GM10847 (cell line): Measurements from ENCODE around the gene TMEM163.

Source experiments
- POLR2A ChIP-seq: IDR thresholded peaks from 2 replicates; pipeline ENCODE4 v1.6.1; 2011; ENCODE audit not compliant: insufficient read length; ENCODE audit errors: extremely low read depth

TMEM163 gene

DNA sequence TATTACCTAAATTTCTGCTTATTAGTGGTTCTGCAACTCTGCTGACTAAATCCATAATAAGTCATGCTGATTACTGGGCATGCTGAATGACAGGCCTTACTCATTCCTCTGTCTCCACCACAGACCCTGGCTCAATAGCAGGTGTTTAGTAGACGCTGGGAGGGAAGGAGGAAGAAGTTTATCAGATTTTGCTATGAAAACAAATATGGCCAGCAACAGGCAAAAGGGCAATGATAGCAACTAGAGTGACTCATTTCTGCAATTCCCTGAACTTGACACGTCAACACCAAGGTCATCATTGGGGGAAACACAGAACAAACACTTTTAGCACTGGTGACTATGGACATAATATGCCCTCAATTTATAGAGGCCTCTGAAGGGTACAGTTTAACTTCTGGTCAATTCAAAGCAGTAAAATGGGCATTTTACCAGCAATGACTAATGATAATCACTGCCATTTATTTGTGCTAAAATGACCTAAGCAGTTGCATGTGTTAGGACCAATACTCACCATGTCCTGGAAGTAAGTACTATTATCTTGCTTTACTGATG, 35.2 kb downstream of the TMEM163 start:
- TF ChIP-seq POLR2A = no peak

DNA sequence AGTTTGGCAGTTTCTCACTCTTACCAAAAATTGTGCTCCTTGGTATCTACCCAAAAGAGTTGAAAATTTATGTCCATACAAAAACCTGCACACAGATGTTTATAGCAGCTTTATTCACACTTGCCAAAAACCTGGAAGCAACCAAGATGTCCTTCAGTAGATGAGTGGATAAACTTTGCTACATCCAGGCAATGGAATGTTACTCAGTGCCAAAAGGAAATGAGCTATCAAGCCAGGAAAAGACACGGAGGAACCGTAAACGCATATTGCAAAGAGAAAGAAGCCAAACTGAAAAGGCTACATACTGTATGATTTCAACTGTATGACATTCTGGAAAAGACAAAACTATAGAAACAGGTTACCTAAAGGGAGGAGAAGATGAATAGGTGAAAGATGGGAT, 36.1 kb downstream of the TMEM163 start:
- no peak for TF ChIP-seq POLR2A

DNA sequence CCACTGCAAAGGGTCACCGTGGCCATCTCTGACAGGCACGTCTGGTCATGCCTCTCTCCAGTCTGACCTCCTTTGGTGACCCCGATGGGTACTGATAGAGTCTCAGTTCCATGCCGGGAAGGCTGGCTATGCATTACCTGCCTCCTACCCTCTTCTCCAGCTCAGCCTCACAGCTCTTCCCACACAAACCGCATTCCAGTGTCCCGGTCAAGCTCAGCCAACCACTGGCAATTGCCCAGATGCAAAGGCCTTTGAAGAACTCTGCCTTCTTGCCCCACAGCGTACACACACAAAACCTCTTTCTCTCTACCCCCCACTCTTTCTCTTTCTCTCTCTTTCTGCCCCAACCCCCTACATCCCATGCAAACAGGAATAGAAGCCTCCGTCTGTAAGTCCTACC, 37.6 kb downstream of the TMEM163 start:
- TF ChIP-seq POLR2A = no peak

DNA sequence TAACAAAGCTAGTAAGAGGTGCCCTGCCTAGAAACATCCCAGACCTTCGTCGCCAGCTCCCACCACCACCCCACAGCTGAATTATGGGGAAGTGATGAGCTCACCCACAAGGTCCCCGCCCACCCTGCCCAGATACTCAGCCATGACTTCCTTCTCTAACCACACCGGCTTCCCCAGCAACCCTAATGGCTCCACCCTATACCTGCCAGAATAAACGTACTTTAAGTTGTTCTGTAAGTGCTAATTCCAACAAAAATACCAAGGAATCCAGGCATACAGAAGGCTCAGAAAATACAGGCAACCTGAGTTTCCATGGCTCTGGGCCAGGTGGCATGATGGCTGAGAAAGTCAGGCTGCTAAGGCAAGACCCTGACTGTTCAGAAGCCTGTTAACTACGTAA, 39.1 kb downstream of the TMEM163 start:
- no peak for TF ChIP-seq POLR2A

DNA sequence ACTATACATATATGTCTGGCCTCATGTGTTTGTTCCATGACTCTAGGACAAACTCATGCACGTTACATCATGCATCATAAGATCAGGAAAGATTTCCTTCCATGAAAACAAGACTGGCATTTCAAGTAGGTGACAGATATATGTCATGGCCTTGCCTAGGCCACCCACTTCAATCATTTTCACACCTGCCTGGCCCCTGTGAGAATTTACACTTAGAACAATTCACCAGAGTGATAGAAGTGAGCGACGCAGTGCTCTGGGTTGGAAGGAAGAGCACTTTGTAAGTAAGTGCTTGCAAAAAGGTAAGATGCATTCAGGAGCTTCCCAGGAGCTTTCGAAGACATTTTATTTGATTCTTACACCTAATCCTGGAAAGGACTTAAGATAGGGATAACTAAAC, 39.5 kb downstream of the TMEM163 start:
- no peak for TF ChIP-seq POLR2A

DNA sequence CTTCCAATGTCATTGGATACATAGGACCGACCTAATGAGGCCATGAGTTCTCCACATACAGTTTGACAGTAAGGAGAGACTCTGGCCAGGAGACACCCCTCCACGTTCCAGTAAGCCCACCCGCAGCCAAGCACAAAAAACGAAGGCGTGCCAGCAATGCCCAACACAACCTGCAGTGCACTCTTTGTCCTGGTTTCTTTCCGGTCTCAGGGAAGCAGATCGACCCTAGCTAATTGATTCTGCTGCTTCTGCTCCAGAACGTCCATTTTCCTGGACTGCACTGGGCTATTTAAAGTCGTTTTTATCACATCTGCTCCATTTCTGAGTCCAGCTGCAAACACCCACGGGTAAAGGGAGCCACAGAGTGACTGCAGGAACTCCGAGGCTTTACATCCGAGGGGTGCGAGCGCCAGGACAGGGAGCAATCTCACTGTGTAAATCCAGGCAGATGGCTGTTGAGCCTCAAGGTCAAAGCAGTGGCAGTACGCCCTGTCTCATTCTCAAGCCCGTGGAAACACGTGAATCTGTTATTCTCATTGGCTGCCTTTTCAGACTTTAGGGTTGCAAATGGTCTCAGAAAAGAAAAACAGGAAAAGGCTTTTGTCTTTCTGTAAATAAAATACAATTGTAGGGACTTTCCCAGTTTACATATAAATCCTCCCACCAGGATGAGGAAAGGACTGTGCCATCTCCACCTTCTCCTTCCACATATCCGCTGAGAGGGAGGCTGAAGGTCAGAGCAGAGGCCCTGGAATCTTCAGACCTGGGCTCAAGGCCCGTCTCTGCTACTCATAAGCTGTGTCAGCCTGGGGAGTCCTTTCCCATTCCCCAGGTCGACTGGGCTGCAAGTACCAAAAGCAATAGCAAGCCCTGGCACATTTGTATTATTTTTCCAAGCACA, 40.7 kb downstream of the TMEM163 start:
- TF ChIP-seq POLR2A = no peak

DNA sequence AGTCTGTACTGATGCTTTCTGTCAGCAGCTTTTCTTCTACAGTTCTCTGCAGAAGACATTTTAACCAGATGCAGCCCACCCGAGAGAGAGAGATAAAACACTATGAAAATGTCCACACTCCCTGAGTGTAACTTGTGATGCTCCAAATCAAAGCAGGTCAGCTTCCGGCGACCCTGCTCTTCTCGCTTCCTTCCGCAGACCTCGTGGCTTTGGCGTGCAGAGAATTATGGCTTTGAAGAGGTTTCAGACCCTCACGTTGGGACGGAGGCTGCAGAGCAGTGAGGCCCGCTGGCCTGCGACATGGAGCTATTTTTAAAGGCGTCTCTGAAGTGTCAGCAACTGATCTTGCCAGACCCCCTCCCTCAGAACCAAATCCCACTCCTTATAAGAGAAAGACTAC, 41.8 kb downstream of the TMEM163 start:
- TF ChIP-seq POLR2A = no peak

DNA sequence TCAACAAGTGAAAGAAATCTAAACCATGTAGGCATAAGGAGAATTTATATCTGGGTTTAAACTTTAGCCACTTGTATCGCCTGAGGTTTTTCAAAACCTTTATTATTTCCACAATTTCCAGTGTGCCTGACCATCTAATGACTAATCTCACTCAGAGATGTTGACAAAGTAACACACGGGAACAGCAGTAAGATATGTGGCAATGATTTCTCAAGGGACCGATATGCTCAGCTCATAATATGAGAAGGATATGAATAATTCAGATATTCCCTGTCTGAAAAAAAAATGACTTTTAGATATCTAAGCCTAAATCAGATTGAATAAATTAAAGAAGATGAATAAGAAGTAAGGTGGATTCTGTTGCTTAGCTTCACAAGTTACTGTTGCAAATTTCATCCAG, 43.5 kb downstream of the TMEM163 start:
- TF ChIP-seq POLR2A = no peak

DNA sequence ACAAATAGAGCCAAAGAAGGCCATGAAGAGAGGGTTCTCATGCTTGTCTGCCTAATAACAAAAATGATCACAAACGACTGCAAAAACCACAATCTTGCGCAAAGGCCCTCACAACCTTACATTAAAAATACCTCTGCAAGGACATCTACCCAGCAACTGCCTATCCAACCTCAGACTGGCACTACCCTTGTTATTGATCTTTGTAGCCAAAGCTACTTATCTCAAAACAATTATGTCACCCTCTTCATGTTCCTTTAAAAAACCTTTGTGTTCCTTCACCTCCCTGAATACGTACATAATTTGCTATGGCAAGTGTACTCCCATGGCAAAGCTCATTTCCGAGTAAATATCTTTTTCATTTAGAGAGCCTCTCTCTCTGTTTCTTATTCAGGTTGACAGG, 44.1 kb downstream of the TMEM163 start:
- TF ChIP-seq POLR2A = no peak

DNA sequence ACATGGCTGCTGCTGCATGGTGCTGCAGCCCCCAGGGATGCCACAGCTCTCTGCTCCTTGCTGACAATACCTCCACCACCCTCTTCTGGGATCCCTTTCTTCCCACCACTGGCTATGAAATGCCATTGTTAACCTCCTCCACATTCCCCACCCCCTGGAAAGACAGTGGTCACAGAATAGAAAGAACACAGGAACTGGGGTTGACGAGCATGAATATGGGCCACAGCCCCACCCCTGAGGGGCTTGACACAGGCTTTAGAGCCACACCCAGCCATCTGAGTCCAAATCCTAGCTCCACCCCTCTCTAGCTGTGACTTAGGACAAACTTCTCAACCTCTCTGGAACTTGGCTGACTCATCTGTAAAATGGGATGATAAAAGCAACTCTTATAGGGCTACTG, 47.3 kb downstream of the TMEM163 start:
- TF ChIP-seq POLR2A = no peak

DNA sequence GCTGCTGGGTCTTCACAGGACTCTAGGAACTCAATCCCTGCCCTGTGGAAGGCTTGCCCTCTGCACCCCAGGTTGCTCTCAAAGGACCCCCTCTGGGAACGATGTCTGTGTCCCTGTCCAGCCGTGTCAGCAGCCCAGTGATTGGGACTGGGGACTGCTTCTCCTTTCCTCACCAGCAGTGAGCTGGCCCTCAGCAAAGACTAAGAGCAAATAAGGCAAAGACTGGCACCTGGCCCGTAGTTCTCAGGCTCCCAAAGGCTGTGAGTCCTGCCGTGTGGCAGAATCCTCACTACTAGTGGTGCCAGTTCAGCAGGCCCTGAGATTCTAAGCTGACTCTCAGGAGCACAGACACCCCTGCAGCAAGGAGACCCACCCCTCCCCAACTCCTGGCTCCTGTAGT, 47.8 kb downstream of the TMEM163 start:
- TF ChIP-seq POLR2A = no peak

DNA sequence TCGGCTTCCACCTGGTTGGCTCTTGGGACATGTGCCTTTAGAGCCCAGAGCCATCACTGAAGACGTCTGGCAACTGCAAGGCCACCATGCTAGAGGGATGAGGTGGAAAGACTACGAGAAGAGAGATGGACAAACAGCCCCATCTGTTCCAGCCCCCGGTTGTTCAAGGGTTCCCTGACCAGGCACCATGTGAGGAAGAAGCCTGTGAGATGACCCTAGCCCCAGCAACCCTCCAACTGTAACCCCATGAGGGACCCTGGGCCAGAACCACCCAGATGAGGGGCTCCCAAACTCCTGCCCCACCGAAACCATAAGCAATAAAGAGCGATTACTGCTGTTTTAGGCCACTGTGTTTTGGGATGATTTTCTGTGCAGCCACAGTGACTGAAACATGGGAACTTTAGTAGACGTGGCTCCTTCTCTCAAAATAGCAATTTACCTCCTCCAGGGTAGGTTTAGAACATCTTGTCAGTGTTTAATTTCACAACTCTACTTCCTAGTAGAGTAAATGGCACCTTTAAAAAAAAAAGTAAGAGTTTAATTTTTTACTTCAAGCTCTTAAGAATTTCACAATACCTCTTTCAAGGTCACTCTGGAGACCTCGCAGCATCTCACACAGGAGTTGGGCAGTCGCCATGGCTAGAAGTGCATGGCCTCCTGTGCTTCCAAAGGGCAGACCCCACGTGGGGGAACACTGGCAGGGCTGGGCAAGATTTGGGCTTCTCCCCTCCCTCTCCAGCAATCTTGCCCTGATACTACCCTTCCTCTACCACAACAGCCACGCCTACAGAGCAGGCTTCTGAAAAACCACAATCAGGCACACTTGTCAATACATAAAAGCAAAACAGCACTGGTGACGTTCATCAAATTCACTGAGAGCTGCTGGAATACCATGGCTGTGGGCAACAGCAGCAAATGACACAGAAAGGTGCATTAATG, 48.8 kb downstream of the TMEM163 start:
- no peak for TF ChIP-seq POLR2A

DNA sequence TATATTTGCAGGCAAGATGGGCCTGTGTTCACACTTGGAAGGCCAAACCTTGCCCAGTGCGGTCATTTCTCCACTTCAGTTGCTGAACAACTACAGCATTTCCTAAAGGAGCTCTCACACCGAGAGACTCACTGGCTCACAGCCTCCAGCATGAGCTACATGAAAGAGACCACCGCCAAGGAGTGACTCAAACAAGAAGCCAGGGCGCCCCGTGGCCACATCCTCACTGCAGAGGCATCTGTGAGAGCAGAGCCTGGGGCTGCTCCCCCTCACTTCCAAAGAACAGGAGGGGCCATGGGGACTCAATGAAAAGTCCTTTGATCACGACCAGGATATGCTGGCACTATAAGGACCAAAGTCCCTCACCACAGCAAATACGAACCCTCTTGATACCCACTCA, 50.0 kb downstream of the TMEM163 start:
- TF ChIP-seq POLR2A = no peak

DNA sequence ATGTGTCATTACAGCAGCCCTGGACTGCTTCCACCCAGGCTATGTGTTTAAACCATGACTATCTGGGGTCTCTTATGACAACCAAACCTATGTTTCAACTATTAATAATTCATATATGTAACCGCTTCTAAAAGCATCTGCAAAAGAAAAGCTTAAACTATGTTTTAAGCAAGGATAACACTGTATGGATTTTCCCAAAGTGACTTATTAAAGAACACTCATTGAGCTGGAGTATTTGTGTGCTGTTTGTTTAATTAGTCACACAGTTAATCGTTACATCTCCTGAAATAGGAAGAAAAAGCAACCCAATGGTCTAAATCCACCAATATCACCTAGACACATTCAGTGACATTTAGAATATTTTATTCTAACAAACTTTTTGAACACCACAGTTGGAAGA, 51.3 kb downstream of the TMEM163 start:
- no peak for TF ChIP-seq POLR2A

DNA sequence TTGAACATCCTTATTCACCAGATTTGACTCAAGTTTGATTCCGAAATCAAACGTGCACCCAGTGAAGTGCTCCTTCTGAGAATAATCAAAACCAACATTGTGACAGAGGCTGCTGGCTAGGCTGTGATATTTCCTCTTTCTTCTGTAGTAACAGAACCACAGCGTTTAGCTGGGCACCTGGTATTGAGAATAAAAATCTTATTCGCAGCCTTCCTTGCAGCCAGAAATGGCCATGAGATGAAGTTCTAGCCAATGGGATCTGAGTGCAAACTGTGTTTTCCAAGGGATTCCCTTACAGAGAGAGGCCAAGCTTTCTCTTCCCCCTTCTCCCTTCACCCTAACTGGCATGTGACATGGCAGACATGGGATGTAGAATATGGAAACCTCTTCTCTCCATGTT, 51.7 kb downstream of the TMEM163 start:
- no peak for TF ChIP-seq POLR2A

DNA sequence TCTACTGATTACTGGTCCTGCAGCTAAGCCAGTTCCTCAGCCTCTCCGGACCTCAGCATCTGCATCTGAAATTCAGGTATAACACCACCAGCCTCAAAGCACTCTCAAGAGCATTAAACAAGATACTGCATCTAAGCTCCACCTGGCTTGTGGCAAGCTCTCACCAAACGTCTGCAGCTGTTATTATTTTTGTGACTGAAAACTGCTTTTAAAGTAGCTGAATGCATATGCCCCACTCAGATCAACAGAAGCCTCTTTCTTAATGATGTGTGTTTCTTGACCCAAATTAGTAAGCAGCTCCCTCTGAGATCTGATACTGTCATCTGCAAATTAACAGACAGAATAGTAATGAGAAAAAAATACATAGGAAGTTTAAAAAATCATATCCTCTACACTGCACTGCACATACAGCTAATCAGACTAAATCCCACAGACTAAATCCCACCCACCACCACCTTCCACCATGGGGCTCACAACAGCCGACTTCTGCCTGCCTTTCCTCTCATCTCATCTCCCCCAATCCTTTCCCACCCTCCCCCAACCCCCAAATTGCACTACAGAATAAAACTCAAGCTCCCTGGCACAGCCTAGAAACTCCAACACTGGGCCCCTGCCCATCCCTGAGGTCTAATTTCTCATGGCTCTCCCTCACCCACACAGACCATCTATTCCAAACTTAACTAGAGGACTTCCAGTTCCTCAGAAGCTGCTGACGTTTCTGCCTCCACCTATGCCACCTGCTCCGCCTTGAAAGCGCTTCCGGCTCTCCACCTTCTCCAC, 52.9 kb downstream of the TMEM163 start:
- no peak for TF ChIP-seq POLR2A
